ENCODE results near the gene BMP10.

The BMP10 gene

GRCh38 chr2:68889500-68889899 is 18.3 kb upstream of the BMP10 start:
- no peak for DNase-seq (ENCODE audit: low read depth in 3 of 3)

GRCh38 chr2:68889021-68889420 is 17.8 kb upstream of the BMP10 start:
- DNase-seq (ENCODE audit: low read depth in 3 of 3) = no peak

GRCh38 chr2:68888038-68888704 is 17.0 kb upstream of the BMP10 start:
- DNase-seq (ENCODE audit: low read depth in 3 of 3) = no peak

- DNase-seq (ENCODE audit: low read depth in 3 of 3) = no peak
Measured at GRCh38 chr2:68885811-68886075, 14.5 kb upstream of the BMP10 start.

- no peak for DNase-seq (ENCODE audit: low read depth in 3 of 3)
Measured at GRCh38 chr2:68885074-68885810, 14.0 kb upstream of the BMP10 start.

DNA sequence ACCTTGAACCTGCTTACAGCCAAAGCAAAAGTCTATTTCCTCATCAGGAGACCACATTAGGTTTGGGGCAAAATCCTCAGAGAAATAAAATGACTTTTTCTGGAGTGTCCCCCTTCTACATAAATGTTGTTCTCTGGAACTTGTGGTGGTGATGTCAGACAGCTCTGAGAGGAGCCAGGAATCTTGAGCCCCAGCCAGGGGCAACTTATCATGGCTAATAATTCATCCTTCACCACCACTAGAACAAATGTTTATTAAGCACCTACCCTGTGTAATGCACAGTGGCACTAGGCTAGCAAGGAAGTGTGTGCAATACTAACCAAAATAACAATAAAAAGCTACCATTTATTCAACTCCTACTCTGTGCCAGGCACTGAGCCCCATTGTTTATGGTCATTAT is 9.0 kb upstream of the BMP10 start:
- DNase-seq (ENCODE audit: low read depth in 3 of 3) = no peak

DNA sequence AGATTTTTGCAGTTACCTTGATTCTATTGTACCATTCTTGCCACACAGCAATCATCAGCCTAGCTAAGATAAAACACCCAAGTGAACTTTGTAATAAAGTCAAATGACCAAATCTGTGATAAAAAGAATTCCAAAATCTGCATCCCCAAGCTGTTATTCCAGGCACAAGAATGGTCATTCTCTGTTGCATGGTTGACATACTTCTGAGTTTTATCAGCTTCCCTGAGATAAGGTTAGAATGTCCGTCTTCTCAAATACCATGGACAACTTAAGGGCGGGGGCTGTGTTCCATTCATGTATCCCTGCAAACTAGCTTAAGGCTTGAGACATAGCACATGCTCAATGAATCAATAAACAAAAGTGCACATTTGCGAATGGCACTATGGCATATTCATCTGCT is 8.1 kb upstream of the BMP10 start:
- no peak for DNase-seq (ENCODE audit: low read depth in 3 of 3)

GRCh38 chr2:68878753-68879152 is 7.6 kb upstream of the BMP10 start:
- no peak for DNase-seq (ENCODE audit: low read depth in 3 of 3)

DNA sequence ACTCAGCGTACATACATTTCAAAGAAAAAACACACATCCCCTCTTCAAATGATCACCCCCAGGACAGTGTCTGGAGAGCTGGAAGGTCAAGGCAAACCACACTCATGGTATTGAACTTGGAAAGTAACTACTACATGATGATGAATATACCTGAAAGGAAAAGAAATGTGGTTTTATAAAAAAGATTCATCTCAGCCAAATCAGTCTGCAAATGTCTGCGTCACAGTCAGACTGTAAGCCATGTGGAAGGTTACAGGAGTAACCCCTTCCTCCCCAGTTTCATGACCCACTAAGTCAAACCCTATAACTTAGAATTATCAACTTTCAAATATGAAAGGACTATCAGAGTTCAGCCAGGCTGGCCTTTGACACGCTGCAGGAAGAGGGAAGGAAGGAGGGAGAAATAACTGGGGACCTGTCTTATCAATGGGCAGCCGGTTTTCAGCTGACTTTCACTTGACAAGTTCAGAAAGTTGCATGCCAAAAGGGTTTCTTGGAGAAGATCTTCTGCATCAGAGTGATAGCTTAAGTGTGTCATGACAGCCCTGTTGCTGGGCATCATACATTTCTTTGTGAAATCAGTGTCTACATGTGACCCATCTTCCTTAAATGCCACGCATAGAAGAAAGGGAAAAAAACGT is 7.0 kb upstream of the BMP10 start:
- no peak for DNase-seq (ENCODE audit: low read depth in 3 of 3)

DNA sequence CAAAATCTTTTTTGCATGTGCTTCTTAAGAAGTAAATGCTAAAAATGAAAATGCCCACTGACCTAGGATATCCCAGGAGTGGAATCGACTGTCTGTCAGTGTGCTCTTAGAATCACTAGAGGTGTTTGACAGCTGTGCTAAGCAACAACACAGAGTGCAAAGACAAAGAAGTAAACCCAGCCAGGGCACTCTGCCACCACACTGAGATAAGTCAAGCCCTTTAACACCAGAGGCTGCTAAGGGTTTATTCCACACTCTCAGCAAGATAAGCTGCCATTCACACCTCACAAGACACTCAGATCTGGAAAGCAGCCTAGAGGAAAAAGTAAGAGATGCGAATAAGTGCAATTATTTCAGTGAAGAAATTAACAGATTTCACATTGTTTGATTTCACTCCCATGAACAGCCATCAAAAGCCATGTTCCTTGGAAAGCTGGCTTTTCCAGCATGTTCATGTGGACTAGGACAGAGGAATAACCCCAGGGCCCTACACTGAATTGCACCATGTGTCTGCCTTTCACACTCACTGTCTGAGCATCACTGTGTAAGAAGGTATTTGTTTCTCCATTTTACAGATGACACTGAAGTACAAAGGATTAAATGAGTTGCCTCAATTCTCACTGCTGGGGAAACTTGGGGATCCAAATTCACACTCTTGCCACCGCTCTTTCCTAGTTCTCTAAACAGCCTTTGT is 6.0 kb upstream of the BMP10 start:
- DNase-seq (ENCODE audit: low read depth in 3 of 3) = no peak

- DNase-seq (ENCODE audit: low read depth in 3 of 3) = no peak
Measured at GRCh38 chr2:68870215-68870614, 982 bp downstream of the BMP10 start.

DNA sequence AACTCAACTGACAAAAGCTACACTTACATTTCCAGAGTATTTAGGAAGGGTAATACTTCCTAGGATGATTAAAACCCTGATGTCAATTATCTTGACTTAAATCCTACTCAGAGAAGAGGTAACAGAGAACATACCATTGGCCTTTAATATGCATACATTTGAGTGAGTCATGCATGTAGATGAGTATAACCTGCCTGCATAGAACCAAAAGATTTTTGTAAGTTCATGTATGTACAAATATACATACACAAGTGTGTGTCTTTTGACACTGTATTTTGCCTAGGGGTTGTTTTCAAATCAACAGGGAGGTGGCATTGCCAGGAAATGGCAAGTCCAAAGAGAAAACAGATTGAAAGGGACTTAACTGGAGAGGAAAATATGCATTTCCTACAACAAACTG is 6.1 kb downstream of the BMP10 start:
- DNase-seq (ENCODE audit: low read depth in 3 of 3) = no peak

DNA sequence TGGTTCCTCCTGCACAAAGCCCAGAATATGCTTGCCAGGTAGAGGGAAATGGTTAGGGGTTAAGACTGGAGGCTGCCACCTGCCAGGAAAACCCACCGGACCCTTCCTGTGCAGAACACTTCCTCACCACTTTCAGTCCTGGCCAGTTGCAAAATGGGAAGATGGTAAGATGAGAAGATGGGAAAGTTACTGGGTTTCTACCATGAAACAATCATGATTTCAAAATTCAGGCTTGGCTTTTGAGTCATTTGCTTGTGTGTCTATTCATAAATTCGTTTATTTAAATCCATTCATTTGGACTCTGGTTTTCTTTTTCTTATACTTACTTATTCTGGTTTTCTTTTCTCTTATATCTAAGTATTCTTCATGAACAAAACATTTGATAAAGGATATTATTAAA is 7.2 kb downstream of the BMP10 start:
- no peak for DNase-seq (ENCODE audit: low read depth in 3 of 3)

- DNase-seq (ENCODE audit: low read depth in 3 of 3) = no peak
Measured at GRCh38 chr2:68862889-68863288, 8.3 kb downstream of the BMP10 start.

DNA sequence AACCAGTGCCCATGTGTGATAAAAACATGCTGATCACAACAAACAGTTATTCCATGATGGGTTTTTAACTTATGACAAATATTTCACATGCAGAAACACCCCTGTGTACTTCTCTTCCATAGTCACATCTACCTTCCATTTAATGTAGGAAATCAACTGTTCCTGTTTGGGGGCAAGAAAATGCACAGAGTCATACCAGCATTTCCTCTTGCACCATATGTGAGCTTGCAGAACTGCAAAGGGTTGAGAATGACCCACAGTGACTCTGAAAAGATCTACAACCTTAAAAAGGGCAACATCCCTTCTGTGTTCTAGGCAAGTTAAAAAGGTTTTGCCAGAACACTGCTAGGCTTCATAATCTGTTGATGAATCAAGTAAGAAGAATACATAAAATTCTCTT is 9.9 kb downstream of the BMP10 start:
- DNase-seq (ENCODE audit: low read depth in 3 of 3) = no peak

DNA sequence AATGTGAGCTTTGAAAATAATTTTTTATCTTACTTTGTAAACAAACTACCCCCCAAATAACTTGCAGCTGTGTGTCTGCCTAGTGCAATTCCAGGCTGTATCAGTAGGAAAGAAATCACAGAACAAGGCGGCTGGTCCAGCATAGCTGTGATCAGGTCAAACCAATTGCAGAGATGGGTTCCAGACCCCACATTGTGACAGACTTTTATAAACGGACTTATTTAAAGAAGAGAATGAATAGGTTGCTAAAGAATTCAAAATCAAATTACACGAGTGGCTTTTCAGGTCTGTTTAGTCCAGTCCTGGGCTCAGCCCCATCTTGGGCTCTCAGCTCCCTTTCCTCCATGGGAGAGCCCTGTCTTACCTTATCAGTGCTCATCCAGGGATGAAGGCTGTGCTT is 11.1 kb downstream of the BMP10 start:
- no peak for DNase-seq (ENCODE audit: low read depth in 3 of 3)

DNA sequence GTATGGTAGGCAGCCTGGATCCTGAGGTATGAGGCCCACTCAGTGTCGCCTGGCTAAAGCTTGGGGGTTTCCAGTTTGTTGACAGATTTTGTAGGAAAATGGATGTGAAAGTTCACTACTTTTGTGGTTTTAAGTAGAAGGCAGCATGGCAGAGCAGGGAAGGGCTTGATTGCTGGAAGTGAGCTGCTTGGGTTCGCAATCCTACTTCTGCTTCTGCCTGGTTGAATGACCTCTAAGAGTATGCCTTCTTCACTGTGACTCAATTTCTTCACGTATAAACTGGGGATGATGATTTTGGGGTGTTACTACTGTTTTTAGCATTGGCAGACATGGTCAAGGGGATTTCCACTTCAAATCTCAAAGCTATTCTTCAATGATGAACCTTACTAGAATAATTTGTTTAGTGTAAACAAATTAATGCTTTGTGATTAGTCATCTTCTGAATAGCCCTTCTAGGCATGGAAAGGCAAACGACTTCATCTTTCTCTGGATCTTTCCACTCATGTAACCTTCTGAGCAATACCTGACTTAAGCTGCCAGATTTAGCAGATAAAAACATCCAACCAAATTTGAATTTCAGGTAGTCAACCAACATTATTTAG is 13.2 kb downstream of the BMP10 start:
- DNase-seq (ENCODE audit: low read depth in 3 of 3) = no peak

GRCh38 chr2:68857202-68857845 is 13.9 kb downstream of the BMP10 start:
- DNase-seq (ENCODE audit: low read depth in 3 of 3) = no peak

DNA sequence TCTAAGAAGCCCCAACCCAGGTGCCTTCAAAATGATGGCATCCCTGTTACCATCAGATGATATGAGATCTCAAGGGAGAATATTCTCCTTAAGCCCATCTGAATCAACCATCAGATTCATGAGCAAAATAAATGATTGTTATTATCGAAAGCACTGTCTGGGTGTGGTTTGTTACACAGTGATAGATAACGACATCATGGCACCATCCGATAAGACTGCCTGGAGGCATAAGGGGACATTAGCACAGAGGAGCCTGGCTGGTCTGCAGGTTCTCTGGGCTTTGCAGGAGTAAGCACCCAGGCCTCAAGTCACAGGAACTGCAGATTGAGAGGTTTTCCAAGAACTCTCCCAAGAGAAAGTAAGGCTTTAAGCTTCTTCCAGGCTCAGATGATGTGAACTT is 15.6 kb downstream of the BMP10 start:
- DNase-seq (ENCODE audit: low read depth in 3 of 3) = no peak

DNA sequence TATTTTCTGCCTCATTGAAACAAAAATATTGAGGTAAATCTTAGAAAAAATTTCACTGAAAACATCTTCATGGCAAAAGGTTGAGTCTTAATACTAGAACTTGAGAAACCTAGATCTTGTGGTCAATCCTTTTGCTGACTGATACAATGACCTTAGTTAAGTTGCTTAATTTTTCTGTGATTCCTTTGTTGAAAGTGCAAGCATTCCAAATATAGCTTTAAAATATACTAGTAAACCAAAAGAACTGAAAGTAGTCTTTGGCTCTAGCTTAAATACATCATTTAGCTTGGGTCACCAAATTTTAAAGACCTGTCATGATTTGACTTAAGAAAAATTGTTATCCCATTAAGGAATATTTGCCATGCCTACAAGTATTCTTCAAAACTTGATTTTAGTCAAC is 16.7 kb downstream of the BMP10 start:
- no peak for DNase-seq (ENCODE audit: low read depth in 3 of 3)

GRCh38 chr2:68853915-68854314 is 17.3 kb downstream of the BMP10 start:
- no peak for DNase-seq (ENCODE audit: low read depth in 3 of 3)

DNA sequence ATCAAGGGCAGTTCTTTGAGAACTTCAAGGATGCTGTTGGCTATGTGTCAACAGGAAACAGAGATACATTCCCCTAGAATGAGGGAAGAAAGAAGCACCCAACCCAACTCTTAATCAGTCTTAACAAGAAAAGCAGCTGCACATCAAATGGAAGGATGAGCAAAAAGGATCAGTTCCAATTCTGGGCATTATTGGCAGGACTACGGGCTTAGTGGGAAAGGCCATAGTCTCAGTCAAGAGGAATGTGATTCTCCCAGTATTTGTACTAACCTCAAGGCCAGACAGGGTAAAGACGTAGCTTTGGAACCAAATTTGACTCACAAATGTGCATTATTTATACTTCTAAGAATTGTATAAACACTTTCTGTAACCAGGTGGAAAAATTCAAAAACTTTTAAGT is 18.2 kb downstream of the BMP10 start:
- no peak for DNase-seq (ENCODE audit: low read depth in 3 of 3)
